GM21526 (cell line): Measurements from ENCODE around the gene MRPL3.

ENCODE experiments used
- ATAC-seq: cut with Tn5 transposase; IDR thresholded peaks from one replicate; pipeline ENCODE4 v1.9.1; 2021; ENCODE audit warnings: moderate library complexity; ENCODE audit not compliant: unreplicated experiment, low FRiP score

MRPL3 gene

GRCh38 chr3:131502530-131503319, at the start of gene MRPL3:
Gene MRPL3, minus strand, starts transcription at chr3:131502971. Its CDS starts 150 bp downstream, at chr3:131502821.
- ATAC-seq: peak; percentile 91

- ATAC-seq: no peak
Observed at GRCh38 chr3:131551761-131552160, 49.0 kb upstream of the MRPL3 start.

- no peak for ATAC-seq
Observed at GRCh38 chr3:131550562-131551465, 48.0 kb upstream of the MRPL3 start.

DNA sequence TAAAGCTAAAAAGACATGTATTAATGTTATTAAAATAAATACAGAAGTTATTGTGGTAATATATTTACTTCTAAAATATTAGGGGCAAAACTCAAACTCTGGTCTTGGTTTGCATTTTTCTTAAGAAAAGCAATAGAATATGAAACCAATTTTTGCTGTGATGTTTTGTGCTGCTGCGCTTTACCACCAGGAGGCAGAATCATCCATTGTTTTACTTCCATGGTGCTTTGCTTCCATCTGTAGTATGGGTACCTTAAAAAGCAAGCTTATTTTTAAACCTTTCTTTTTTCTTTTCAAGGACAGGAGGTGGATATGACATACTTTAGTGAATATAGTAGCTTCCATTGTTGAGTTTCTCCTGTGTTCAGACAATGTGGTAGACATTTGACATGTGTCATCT, 46.6 kb upstream of the MRPL3 start:
- no peak for ATAC-seq

DNA sequence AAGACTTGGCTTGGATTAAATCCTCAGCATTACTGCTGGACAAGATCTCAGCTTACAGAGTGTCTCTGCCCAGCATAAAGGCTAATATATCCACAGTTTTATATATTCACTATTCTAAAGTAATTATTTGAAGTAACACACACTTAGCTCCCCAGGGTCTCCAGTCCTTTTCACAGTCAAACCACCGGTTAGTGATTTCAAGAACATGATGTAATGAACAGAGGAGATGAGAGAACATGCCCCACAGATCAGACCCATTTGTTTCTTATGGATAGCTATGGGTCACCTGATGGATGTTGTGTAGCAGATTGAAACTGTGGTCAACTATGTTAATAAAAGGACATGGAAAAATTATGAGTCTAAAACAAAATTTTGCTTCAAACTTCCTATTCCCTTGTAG, 44.8 kb upstream of the MRPL3 start:
- ATAC-seq: no peak

DNA sequence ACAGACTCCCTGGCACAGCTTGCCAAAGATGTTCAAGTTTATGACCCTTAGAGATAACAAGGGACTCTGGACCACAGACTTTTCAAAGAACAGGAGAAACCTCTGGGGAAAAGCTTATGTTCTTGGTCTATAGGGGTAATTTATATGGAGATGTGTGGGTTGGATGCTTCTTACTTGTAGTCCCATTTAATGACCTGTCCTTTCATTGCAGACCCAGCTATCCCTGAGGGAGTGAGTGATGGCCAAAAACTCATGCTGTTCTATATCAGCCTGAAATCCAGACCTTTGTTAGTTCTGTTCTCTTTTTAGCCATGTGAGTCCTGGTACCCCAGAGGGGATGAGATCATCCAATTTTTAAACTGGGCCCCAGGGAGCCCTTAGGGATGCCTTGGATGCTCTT, 43.7 kb upstream of the MRPL3 start:
- no peak for ATAC-seq

DNA sequence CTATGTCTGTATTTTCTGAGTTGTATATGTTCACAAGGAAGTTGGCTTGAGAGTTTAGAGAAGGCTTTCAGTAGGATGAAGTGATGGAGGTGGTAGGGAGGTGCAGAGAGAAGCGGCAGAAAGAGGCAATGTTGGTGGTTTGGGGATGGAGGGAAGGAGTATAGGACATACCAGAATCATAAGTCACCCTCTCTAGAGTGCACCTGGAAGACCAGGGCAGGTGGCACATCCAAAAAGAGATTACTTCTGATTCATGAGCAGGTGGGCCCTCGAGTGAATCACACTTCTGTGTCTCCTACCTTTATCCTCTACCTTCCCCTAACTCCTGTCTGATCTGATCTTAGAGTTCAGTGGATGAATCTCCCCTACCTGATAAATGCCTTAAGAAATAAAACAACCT, 41.8 kb upstream of the MRPL3 start:
- no peak for ATAC-seq

GRCh38 chr3:131543714-131544113, 40.9 kb upstream of the MRPL3 start:
- ATAC-seq: no peak

DNA sequence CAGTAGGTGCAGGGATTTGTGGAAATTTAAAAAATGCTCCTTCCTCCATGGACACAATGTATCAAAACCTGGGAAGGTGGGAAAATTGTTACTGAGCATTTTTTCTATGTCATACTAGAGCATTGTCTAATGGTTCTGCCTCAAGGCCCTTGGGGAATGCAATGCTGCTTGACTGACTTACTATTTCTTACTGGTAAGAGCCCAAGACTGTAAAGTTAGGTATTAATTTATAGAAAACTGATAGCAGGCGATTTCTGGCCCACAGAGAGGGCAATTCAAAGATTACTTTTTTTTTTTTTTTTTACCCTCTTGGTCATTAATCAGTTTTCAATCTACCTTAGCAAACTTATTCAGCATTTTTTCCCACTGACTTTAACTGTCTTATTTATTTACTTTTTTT, 38.5 kb upstream of the MRPL3 start:
- no peak for ATAC-seq

DNA sequence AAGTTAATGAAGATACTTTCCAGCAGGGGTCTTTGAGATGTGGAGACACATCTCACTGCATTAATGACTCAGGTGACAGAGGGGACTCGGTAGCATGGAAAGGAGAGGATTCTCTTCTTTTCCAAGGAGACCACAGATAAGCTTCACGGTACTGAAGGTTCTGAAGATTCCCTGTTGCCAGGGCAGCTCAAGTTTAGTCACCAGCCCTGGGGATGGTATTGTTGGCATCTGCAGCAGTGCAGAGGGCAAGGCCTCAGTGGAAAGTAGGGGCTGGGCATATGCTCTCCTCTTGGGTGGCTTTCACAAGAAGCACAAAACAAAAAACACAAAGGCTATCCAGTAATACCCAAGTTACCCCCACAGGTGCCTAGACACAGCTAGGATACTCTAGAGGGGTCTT, 38.0 kb upstream of the MRPL3 start:
- ATAC-seq: no peak

- no peak for ATAC-seq
Observed at GRCh38 chr3:131540143-131540542, 37.4 kb upstream of the MRPL3 start.

DNA sequence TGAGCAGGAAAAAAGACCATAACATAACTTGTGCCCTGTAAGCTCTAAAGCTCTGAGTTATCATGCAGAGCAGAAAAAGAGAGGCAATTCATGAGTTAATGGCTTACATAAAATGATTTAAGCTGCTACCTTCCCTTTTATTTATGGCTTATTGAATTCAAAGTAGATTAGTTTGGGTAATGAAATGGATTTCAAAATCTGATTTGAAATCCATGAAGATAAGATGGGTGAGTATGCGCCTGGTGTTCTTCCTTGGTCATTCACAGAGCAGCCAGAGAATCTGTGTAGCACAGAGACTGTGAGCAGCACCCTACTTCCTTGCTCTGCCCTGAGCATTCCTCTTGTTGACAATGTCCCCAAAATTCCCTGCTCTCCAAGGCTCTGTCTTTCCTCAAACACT, 36.2 kb upstream of the MRPL3 start:
- ATAC-seq: no peak

DNA sequence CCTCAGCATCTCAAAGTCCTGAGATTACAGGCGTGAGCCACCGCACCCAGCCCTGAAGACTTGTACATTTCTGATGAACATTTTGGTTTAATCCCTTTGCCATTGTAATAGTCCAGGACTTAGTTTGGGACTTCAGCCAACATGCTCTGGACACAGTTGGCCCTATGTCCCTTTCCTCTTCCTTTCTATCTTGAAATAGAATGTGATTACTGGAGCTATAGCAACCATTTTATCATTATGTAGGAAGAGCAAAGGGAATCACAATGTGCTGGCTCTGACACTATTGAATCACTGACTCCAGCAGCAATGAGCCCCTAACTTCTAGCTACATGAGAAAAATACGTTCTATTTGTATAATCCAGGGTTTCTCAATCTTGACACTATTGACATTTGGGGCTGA, 34.8 kb upstream of the MRPL3 start:
- no peak for ATAC-seq

DNA sequence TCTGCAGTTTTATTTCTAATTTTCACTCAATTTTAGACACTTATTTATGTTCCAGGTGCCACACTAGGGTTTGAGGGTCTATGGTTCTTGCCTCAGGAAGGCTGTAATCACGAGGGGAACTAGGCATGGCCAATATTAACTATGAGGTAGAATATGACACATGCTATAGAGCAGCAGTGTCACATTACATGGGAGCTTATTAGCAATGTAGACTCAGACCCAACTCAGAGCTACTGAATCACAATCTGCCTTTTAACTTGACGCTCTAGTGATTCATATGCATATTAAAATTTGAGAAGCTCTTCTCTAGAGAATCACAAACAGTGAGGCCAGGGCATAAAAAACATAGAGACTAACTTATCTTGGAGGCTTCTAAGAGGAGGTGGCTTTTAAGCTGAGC, 32.8 kb upstream of the MRPL3 start:
- no peak for ATAC-seq

DNA sequence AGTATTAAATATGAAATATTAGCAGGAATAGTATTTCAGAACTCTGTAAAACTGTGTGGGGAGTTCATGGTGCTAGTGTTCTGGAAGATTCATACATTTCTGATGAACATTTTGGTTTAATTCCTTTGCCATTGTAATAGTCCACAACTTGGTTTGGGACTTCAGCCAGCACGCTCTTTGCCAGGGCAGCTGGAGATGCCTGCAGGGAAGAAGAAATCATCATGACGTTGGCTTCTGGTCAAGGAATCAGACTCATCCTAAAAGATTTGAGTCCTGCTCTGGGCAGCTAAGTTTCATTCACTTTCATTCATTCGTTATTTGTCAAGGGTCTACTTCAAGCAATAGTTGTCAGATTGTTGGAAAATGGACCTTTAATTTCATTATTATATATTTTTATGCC, 32.4 kb upstream of the MRPL3 start:
- ATAC-seq: no peak

DNA sequence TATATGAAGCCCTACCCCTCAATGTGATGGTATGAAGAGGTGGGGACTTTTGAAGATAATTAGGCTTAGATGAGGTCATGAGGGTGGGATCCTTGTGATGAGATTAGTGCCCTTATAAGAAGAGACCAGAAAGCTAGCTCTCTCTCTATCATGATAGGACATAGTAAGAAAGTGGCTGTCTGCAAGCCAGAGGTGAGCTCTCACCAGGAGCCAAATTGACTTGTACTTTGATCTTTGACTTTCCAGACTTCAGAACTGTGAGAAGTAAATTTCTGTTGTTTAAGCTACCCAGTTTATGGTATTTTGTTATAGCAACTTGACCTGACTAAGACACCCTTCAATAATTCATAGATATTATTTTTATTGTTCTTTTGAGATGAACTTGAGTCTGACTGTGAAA, 29.9 kb upstream of the MRPL3 start:
- no peak for ATAC-seq

DNA sequence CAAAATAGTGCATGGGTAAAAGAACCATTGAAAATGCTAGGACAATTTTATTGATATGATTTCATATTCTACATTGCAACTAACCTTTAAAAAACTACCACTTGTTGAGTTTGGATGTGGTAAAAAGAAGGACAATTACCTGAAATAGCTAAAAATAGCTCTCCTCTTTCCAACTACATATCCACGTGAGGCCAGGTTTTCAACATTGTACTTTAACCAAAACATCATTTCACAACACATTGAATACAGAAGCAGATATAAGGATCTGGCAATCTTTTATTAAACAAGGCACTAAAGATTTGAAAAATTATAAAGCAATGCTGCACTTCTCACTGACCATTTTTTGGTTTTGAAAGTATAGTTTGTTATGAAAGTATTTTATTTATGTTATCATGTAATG, 28.1 kb upstream of the MRPL3 start:
- no peak for ATAC-seq

GRCh38 chr3:131530388-131530787, 27.6 kb upstream of the MRPL3 start:
- ATAC-seq: no peak

DNA sequence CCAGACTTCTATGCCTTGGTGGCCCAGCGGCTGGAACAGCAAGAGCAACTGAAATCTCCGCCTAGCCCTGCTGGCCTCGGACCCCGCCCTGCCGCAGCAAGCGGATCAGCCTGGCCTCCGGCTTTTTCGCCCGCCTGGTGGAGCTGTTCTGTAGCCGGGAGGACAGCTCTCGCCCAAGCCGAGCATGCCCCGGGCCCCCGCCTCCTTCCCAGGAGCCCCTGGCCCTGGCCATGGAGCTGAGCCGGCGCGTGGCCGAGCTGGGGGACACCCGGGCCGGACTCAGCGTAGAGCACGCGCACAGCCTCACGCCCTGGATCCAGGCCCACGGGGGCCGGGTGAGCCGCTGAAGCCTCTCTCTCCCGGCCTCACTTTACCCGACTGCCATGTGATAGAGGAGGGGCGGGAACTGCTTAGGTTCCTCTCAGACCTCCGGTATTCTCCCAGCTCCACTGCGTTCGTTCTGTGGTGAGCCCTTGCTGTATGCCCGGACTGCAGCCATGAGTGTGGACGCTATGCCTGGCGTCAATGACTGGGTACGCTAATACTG, 24.1 kb upstream of the MRPL3 start:
- no peak for ATAC-seq

- no peak for ATAC-seq
Observed at GRCh38 chr3:131518680-131519079, 15.9 kb upstream of the MRPL3 start.

DNA sequence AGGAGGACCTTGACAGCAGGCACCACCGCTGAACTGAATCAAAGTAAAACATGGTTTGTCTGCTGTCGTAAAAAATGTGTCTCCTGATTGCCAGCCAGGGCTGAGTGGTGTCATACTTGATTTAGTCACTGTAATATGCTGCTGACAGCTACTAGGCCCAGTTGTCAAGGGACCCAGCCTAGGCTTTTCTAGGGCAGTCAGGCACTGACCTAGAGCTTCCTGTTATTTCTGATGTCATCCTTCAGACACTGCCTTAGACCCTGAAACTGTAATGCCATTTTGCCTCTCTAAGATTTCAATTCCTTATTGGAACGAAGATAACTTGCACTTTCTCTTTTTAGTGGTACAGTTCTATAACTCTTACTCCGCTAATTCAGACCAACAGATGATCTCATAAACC, 2.6 kb upstream of the MRPL3 start:
- no peak for ATAC-seq

DNA sequence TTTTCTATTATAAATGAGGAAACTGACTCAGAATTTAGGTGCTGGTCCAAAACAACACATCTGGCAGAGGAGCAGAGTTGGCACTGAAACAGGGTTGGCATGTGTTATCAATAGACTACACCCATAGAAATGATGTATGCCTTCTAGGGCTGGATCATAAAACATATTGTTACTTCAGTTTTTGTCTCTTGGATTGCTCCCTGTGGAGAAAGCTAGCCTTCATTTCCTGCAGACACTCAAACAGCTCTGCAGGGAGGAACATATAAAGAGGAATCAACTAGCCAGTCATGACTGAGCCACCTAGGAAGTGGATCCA, 507 bp upstream of the MRPL3 start:
- no peak for ATAC-seq
